HepG2 (cell line): ENCODE data around the gene KCTD6. TPM values are rescaled to one million over a fixed set of nuclear protein-coding genes. Genes with fewer than 3 reads are reported as not detected.

ENCODE experiments used
- CCDC6 ChIP-seq: sonication (generic); formaldehyde crosslinking; IDR thresholded peaks from 2 replicates; pipeline ENCODE4 v1.8.1; 2022; ENCODE audit warnings: mild to moderate bottlenecking, missing genetic modification reagents, moderate library complexity
- DR1 ChIP-seq: sonication (generic); formaldehyde crosslinking; IDR thresholded peaks from 2 replicates; pipeline ENCODE4 v1.8.0; 2021; ENCODE audit warnings: mild to moderate bottlenecking, missing genetic modification reagents, inconsistent platforms
- EP300 ChIP-seq, 3 experiments: sonication (generic) in 1 of 3; formaldehyde crosslinking in 1 of 3; IDR thresholded peaks; 2 replicates each; pipeline versions ENCODE4 v1.5.1 to v1.6.1; 2011 to 2020; ENCODE audit warnings: low read depth in 2 of 3, low read length in 2 of 3, borderline replicate concordance in 1 of 3, improper control_type of control experiment in 1 of 3, mild to moderate bottlenecking in 1 of 3, missing genetic modification reagents in 1 of 3, moderate library complexity in 1 of 3
- ESRRA ChIP-seq: sonication (generic); formaldehyde crosslinking; IDR thresholded peaks from 2 replicates; pipeline ENCODE4 v1.5.1; 2020; ENCODE audit warnings: mild to moderate bottlenecking, low read depth, missing genetic modification reagents
- FOXK1 ChIP-seq: sonication (generic); formaldehyde crosslinking; IDR thresholded peaks from 2 replicates; pipeline ENCODE4 v1.4.0; 2020; ENCODE audit warnings: low read depth, missing genetic modification reagents, borderline replicate concordance
- GATAD2A ChIP-seq: IDR thresholded peaks from 2 replicates; pipeline ENCODE4 v1.6.1; 2016
- HHEX ChIP-seq: IDR thresholded peaks from 2 replicates; pipeline ENCODE4 v1.6.1; 2016; ENCODE audit warnings: control low read depth
- MXI1 ChIP-seq: IDR thresholded peaks from 3 replicates; pipeline ENCODE4 v1.6.1; 2012; ENCODE audit warnings: low read depth, low read length, inconsistent platforms, borderline replicate concordance
- NFIC ChIP-seq: IDR thresholded peaks from 2 replicates; pipeline ENCODE4 v1.6.1; 2012; ENCODE audit warnings: mild to moderate bottlenecking, low read length, inconsistent platforms
- RBFOX2 ChIP-seq: fragments of 200-400 bp; formaldehyde crosslinking; IDR thresholded peaks from 2 replicates; pipeline ENCODE4 v1.6.1; 2017; ENCODE audit warnings: low read depth, mild to moderate bottlenecking, low read length
- ZEB1 ChIP-seq: IDR thresholded peaks from 2 replicates; pipeline ENCODE4 v1.6.1; 2012; ENCODE audit warnings: mild to moderate bottlenecking, low read depth, inconsistent platforms; ENCODE audit not compliant: insufficient replicate concordance
- ZNF101 ChIP-seq: sonication (generic); formaldehyde crosslinking; IDR thresholded peaks from 2 replicates; pipeline ENCODE4 v1.4.0; 2020; ENCODE audit warnings: mild to moderate bottlenecking, low read depth, missing genetic modification reagents, borderline replicate concordance
- ZNF331 ChIP-seq: sonication (generic); formaldehyde crosslinking; IDR thresholded peaks from 2 replicates; pipeline ENCODE4 v1.4.0; 2020; ENCODE audit warnings: missing genetic modification reagents
- ZNF33A ChIP-seq: sonication (generic); formaldehyde crosslinking; IDR thresholded peaks from 2 replicates; pipeline ENCODE4 v1.5.1; 2020; ENCODE audit warnings: missing genetic modification reagents, mild to moderate bottlenecking, moderate library complexity, borderline replicate concordance
- ZNF430 ChIP-seq: sonication (generic); formaldehyde crosslinking; IDR thresholded peaks from 2 replicates; pipeline ENCODE4 v1.9.0; 2021; ENCODE audit warnings: mild to moderate bottlenecking, missing genetic modification reagents
- ZNF557 ChIP-seq: sonication (generic); formaldehyde crosslinking; IDR thresholded peaks from 2 replicates; pipeline ENCODE4 v1.4.0; 2020; ENCODE audit warnings: missing genetic modification reagents
- ZNF777 ChIP-seq: sonication (generic); formaldehyde crosslinking; IDR thresholded peaks from 2 replicates; pipeline ENCODE4 v1.4.0; 2020; ENCODE audit warnings: missing genetic modification reagents
- ZNF788 ChIP-seq: sonication (generic); formaldehyde crosslinking; IDR thresholded peaks from 2 replicates; pipeline ENCODE4 v1.5.0; 2020; ENCODE audit warnings: mild to moderate bottlenecking, missing genetic modification reagents, borderline replicate concordance
- polyA plus RNA-seq, 8 experiments: library from polyadenylated mRNA; depleted of rRNA in 3 of 8; stranded (reverse) in 7 of 8; unstranded in 1 of 8; fragments of >200 nt; fragmentation: Illumina TruSeq in 4 of 8; extraction: Trizol in 4 of 8; gene quantifications; 2 replicates each; pipeline versions ENCODE4 v1.2.1 to v1.2.3, GENCODE V29; 2011 to 2016; ENCODE audit warnings: low read depth in 4 of 8, missing spikeins in 1 of 8, mixed read lengths in 1 of 8; ENCODE audit not compliant: insufficient read depth in 1 of 8
- total RNA-seq, 5 experiments: library from RNA; depleted of rRNA; stranded (reverse); fragments of >200 nt; fragmentation: Illumina TruSeq; extraction: Trizol; gene quantifications; 2 replicates each; pipeline ENCODE4 v1.2.3, GENCODE V29; 2016; ENCODE audit warnings: low read depth in 1 of 5
- TF ChIP-seq, protein P1 (sequence below): IDR thresholded peaks from 2 replicates; pipeline ENCODE4 v1.6.1; 2018; ENCODE audit warnings: missing genetic modification reagents
- TF ChIP-seq, protein P2 (sequence below), 2 experiments: sonication (generic) in 1 of 2; formaldehyde crosslinking in 1 of 2; IDR thresholded peaks; 2 replicates each; pipeline versions ENCODE4 v1.4.0 to v1.6.1; 2018 to 2020; ENCODE audit warnings: missing genetic modification reagents in 2 of 2, borderline replicate concordance in 1 of 2, low read depth in 1 of 2, mild to moderate bottlenecking in 1 of 2, missing biosample characterization in 1 of 2
- TF ChIP-seq, protein P3 (sequence below): IDR thresholded peaks from 2 replicates; pipeline ENCODE4 v1.6.1; 2012; ENCODE audit warnings: inconsistent platforms
- TF ChIP-seq, protein P4 (sequence below): sonication (generic); formaldehyde crosslinking; IDR thresholded peaks from 2 replicates; pipeline ENCODE4 v1.4.0; 2020; ENCODE audit warnings: missing genetic modification reagents, borderline replicate concordance

KCTD6 gene
- total and polyA plus RNA-seq, 2 of the 13 experiments (the other 11 are each of a cell fraction or from before 2014, with no cell fraction given): 13.4 to 14.2 TPM

DNA sequence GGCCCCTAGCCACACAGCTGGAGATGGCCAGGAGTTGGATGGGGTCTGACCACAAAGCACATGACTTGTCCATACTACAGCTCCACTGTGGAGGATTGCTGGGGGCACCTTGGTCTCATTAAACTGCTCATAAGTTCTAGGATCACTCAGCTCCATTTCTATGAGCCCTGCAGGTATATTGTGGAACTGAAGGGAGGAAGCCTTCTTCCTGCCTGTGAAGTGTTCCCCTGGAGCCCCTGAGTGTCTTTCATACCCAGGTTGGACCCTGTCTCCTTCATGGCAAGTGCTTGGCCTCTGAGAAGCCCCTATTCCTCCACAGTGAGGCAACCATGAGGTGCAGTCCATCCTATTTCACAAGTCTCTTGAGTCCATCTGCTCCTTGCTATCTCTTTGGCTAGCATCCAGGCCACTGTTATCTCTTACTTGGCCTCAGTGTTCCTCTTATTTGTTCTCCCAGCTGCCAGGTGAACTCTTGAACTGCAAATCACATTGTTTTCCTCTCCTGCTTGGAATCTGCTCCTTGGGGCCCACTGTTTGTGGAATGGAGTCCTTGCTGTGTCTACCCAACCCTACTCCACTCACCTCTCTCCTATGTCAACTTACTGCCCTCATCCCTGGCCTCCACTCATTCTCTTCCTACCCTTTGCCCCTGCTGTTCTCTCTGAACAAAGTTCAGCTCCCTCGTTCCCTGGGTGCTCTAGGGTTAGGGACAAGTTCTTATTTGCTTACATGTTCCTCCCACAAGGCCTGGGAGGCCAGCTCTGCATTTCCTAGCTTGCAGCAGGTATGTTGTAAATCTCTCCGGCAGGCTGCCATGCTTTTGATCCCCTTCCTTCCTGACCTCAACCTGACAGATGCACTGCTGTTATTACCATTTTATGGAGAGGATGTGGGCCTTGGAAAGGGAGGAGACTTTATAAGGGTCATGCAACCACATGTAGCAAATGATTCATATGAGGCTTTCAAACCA, 43.9 kb downstream of the KCTD6 start (continued):
- TF ChIP-seq CCDC6 (0 out of 2 replicates have a peak, but pooled peaks have one; percentile 38), ZNF430 (CRISPR knock-in tag) (0 out of 2 replicates have a peak, but pooled peaks have one; percentile 32), ZNF33A (CRISPR knock-in tag) (no peak), RBFOX2 (0 out of 2 replicates have a peak, but pooled peaks have one; percentile 12), ZEB1 (peak; percentile 88), ZNF557 (no peak), HHEX (CRISPR knock-in tag) (peak; percentile 37; the same call in 1 of the 2 replicates), EP300 (IDR thresholded peaks at IDR 0.05; ENCODE audit: low read depth in 2 of 2, low read length in 2 of 2) (peak in 1 of 2 experiments; percentile 83; a peak in 2 of 4 replicates), EP300 (CRISPR knock-in tag; IDR thresholded peaks at IDR 0.05; ENCODE audit: borderline replicate concordance) (peak; percentile 74; the same call in 1 of the 2 replicates), FOXK1 (CRISPR knock-in tag) (peak; percentile 81; the same call in 1 of the 2 replicates), MXI1 (peak; percentile 42; the same call in 1 of the 3 replicates), ESRRA (CRISPR knock-in tag) (peak; percentile 94), ZNF331 (CRISPR knock-in tag) (no peak), GATAD2A (CRISPR knock-in tag) (peak; percentile 97), ZNF101 (CRISPR knock-in tag) (no peak), ZNF777 (CRISPR knock-in tag) (no peak), ZNF788 (0 out of 2 replicates have a peak, but pooled peaks have one; percentile 39), DR1 (CRISPR knock-in tag) (no peak), NFIC (peak; percentile 79)
- TF ChIP-seq, protein P1, sequence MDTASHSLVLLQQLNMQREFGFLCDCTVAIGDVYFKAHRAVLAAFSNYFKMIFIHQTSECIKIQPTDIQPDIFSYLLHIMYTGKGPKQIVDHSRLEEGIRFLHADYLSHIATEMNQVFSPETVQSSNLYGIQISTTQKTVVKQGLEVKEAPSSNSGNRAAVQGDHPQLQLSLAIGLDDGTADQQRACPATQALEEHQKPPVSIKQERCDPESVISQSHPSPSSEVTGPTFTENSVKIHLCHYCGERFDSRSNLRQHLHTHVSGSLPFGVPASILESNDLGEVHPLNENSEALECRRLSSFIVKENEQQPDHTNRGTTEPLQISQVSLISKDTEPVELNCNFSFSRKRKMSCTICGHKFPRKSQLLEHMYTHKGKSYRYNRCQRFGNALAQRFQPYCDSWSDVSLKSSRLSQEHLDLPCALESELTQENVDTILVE (CRISPR knock-in tag): peak; percentile 41; the same call in 1 of the 2 replicates
- TF ChIP-seq, protein P2, sequence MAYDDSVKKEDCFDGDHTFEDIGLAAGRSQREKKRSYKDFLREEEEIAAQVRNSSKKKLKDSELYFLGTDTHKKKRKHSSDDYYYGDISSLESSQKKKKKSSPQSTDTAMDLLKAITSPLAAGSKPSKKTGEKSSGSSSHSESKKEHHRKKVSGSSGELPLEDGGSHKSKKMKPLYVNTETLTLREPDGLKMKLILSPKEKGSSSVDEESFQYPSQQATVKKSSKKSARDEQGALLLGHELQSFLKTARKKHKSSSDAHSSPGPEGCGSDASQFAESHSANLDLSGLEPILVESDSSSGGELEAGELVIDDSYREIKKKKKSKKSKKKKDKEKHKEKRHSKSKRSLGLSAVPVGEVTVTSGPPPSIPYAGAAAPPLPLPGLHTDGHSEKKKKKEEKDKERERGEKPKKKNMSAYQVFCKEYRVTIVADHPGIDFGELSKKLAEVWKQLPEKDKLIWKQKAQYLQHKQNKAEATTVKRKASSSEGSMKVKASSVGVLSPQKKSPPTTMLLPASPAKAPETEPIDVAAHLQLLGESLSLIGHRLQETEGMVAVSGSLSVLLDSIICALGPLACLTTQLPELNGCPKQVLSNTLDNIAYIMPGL (CRISPR knock-in tag; IDR thresholded peaks at IDR 0.05; ENCODE audit: borderline replicate concordance in 1 of 2, low read depth in 1 of 2): peak in 1 of 2 experiments; percentile 37; a peak in 3 of 4 replicates
- TF ChIP-seq, protein P3, sequence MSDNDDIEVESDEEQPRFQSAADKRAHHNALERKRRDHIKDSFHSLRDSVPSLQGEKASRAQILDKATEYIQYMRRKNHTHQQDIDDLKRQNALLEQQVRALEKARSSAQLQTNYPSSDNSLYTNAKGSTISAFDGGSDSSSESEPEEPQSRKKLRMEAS: peak; percentile 74
- TF ChIP-seq, protein P4, sequence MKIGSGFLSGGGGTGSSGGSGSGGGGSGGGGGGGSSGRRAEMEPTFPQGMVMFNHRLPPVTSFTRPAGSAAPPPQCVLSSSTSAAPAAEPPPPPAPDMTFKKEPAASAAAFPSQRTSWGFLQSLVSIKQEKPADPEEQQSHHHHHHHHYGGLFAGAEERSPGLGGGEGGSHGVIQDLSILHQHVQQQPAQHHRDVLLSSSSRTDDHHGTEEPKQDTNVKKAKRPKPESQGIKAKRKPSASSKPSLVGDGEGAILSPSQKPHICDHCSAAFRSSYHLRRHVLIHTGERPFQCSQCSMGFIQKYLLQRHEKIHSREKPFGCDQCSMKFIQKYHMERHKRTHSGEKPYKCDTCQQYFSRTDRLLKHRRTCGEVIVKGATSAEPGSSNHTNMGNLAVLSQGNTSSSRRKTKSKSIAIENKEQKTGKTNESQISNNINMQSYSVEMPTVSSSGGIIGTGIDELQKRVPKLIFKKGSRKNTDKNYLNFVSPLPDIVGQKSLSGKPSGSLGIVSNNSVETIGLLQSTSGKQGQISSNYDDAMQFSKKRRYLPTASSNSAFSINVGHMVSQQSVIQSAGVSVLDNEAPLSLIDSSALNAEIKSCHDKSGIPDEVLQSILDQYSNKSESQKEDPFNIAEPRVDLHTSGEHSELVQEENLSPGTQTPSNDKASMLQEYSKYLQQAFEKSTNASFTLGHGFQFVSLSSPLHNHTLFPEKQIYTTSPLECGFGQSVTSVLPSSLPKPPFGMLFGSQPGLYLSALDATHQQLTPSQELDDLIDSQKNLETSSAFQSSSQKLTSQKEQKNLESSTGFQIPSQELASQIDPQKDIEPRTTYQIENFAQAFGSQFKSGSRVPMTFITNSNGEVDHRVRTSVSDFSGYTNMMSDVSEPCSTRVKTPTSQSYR: peak; percentile 59; the same call in 1 of the 2 replicates
